ENCODE measurements around the gene TMEM8B.

The TMEM8B gene

GRCh38 chr9:35829084-35829763, at the start of gene TMEM8B:
Gene TMEM8B, plus strand, starts transcription at chr9:35829228. Its CDS starts 220 bp downstream, at chr9:35829448.
- no peak for DNase-seq

GRCh38 chr9:35781066-35781465, 48.0 kb upstream of the TMEM8B start:
- no peak for DNase-seq

GRCh38 chr9:35783418-35783817, 45.6 kb upstream of the TMEM8B start:
- no peak for DNase-seq

GRCh38 chr9:35789541-35789940, 39.5 kb upstream of the TMEM8B start:
- DNase-seq, result no peak

GRCh38 chr9:35790025-35790384, 39.0 kb upstream of the TMEM8B start:
- no peak for DNase-seq

GRCh38 chr9:35790385-35791296, 38.4 kb upstream of the TMEM8B start:
- no peak for DNase-seq

- no peak for DNase-seq
Measured at GRCh38 chr9:35791297-35791921, 37.6 kb upstream of the TMEM8B start, which contains the start of gene NPR2. Gene NPR2, plus strand, starts transcription at chr9:35791591. Its CDS starts 818 bp downstream, at chr9:35792409.

GRCh38 chr9:35792024-35792813, 36.8 kb upstream of the TMEM8B start:
- no peak for DNase-seq

GRCh38 chr9:35792826-35793225, 36.2 kb upstream of the TMEM8B start:
- no peak for DNase-seq

- DNase-seq, result no peak
Measured at GRCh38 chr9:35793461-35793860, 35.6 kb upstream of the TMEM8B start.

GRCh38 chr9:35795695-35796094, 33.3 kb upstream of the TMEM8B start:
- DNase-seq, result no peak

- DNase-seq, result no peak
Measured at GRCh38 chr9:35797311-35798109, 31.5 kb upstream of the TMEM8B start.

- DNase-seq, result no peak
Measured at GRCh38 chr9:35798658-35799374, 30.2 kb upstream of the TMEM8B start.

- no peak for DNase-seq
Measured at GRCh38 chr9:35800530-35800929, 28.5 kb upstream of the TMEM8B start.

- no peak for DNase-seq
Measured at GRCh38 chr9:35801328-35802128, 27.5 kb upstream of the TMEM8B start.

- DNase-seq, result no peak
Measured at GRCh38 chr9:35806101-35806500, 22.9 kb upstream of the TMEM8B start.

GRCh38 chr9:35808433-35808832, 20.6 kb upstream of the TMEM8B start:
- DNase-seq, result no peak

- no peak for DNase-seq
Measured at GRCh38 chr9:35810122-35810521, 18.9 kb upstream of the TMEM8B start.

GRCh38 chr9:35811381-35812024, 17.5 kb upstream of the TMEM8B start:
- no peak for DNase-seq
